NCI-H82 (cell line): ENCODE measurements around the gene TMED8.
"Not testable (repeated sequence)": the region's sequence is repeated elsewhere in the genome, so short reads cannot be mapped to it uniquely, and the experiment has no call there.

Experiments used
- DNase-seq: peaks from one replicate; lab custom pipeline; 2025; lab: John Stamatoyannopoulos, UW

Gene TMED8

DNA sequence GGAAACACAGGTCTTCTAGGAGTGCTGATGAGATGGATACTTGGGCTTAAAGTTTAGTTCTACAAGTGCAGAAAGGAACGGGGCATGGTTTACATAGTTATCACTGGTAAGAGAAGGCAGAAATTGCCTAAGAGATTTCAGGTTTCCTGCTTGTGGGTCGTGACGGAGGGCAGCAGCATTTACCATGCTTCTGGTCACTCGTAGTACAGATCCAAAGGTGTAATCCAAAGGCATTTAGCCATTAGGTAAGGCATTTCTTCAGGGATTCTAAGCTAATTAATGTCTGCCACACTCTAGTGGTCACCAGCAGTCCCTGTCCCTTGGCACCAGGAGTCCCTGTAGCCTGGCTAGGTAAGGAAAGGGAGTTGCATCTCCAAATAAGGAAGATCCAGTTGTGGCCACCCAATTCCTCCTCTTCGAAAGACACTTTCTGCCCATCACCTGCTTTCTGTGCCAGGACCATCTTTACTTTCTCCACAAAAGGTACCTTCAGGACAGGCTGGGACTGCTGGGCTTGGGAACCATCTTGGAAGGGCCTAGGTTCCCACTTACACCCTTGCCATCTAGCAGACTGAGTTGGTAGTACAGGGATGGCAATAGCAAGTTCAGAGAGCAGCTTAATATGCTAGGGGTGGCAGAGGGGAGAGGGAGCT lies 54.5 kb downstream of the TMED8 start:
- peak; percentile 5 for DNase-seq

DNA sequence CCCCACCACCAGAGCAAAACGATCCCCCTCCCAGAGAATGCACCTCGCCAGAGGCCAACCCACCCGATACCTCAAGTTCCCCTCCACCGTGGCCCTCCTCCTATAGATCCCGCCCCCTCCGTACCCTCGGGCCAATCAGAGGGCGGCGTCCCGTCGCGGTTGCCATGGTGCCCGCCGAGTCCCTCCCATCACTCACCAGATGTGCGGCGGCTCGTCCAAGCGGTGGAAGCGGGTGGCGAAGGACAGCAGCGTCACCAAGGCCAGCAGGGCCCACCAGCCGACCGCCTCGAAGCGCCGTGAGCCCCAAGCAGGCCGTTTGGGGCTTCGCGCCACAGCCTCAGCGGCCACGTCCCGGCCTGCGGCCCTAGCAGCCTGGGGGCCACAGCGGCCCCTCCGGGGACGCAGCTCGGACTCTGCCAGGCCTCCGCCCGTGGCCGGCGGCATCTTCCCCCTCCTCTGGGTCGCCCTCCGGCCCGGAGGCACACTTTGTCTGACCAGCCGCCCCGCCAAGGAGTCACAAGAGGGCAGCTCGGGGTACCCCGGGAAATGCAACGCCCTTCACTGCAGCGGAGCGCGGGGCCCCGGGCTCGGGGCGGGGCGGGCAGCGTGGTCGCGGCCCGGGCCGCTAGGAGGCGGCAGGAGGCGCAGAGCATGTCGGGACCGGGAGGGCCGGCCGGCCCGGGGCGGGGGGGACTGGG lies 56.5 kb downstream of the TMED8 start, which contains the start of gene POMT2:
Gene POMT2 (minus strand): TSS at position 646 of the 698 bp plus-strand sequence. CDS start 202 bp downstream, at position 444.
- peak; percentile 95 for DNase-seq

DNA sequence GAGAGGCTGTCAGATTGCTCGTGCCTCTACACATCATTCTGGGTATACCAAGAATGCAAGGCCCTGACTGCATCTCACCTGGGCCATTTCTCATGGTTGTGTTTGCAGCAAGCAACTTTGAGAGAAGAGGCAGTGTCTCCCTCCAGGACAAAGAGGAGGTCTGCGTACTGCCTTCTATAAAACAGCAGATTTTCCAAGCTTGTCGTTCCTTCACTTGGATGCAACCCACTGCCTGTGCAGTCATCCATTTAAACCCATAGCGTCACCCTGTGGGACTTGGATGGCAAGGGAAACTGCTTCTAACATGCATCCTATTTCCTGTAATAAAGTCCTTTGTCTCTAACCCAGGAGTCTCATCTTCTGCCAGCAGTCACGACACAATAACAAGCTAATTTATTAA lies 57.5 kb downstream of the TMED8 start:
- no peak for DNase-seq

DNA sequence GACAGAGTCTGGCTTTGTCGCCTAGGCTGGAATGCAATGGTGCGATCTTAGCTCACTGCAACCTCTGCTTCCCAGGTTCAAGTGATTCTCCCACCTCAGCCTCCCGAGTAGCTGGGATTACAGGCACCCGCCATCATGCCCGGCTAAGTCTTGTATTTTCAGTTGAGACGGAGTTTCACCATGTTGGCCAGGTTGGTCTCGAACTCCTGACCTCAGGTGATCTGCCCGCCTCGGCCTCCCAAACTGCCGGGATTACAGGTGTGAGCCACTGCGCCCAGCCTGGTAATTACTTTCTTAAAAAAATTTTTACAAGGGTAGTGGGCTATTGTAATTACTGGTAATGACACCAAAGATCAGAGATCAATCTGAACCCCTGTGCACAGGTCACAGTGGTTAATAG lies 58.1 kb downstream of the TMED8 start:
- not testable (repeated sequence) for DNase-seq

DNA sequence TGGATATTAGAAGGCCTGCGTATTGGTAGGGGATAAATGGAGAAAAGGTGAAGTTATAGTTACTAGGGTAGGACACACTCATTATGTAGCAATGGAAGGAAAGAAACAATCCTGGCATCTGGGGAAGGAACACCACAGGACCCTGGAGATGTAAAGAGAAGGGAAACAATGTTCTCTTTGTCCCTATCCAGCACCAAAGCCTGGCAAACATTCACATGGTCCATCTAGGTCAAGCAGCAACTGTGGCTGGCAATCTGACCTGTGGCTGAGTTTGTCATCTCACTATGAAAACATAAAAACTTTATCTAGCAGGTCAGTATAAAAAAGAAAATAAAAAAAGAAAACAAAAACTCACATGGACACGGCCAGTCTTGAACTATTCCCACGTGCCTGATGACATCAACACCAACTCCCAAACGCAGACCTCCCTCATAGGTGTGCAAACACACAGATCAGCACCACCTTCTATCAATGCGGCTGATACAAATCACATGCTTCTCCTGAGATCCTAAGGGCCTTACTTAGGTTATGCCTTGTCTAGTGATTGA lies 58.8 kb downstream of the TMED8 start:
- DNase-seq: no peak

DNA sequence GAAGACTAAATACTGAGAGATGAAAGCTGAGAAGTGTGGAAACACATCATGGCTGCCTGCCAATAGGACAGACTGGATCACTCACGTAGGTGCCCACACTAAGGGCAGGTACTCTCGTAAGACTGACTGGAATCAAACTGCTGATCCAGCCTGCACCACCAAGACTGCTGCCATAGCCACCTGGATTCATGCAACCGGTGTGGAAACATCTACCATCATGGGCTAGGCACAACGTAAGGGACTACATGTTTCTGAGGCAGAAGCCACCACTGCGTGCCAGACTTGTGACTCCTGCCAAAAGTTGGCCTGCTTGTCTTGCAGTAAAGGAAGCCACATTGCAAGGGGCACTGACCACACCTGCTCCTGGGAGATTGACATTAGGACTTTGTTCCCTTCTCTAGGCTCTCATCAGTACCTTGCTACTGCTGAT lies 60.0 kb downstream of the TMED8 start:
- no peak for DNase-seq

DNA sequence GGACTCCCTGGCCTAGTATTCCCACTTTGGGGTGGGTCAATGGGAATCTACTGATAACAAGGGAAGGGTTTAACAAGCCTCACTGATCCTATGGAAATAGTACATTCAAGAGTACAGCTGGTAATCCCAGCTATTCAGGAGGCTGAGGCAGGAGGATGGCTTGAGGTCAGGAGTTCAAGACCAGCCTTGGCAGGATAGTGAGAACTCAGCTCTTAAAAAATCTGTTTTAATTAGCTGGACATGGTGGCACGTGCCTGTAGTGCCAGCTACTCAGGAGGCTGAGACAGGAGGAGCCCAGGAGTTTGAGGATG lies 60.7 kb downstream of the TMED8 start:
- no peak for DNase-seq

DNA sequence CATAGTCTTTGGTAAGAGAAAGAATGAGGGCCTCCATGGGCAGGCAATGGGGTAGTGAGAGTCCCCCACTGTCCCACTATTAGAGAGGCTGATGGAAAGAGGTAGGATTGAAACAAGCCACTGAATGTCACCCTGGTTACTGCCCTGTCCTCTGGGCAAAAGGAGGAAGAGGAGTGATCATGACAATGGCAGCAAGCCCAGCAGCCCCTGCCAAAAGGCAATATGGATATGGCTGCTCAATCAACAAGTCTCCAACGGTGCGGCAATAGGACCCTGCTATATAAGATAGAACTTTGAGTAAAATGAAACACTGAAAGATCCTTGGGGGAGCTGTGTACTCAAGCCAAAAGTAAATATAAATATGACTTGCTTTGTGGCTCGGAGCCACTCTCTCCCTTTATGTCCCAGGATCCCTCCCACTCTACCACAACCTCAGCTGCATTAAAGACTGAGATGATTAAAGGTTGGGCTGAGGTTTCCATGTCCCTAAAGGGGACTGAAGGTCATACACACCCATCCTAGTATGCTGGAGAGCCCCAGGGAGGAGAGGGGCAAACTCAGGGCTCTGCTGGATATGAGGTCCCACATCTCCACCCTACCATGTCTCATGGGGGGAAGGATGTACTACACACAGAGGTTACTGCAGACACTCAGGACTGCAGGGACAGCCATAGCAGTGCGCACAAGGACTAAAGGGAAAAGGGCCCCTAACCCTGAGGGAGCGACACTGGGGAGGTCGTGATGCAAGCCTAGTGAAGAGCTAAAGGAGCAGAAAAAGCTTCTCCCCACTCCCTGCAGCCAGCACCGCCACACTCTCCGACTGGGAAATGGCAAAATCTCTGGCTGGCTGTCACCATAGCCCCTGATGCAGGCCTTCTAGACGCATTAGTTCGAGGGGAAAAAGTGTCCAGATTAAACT lies 62.1 kb downstream of the TMED8 start:
- peak; percentile 40 for DNase-seq

DNA sequence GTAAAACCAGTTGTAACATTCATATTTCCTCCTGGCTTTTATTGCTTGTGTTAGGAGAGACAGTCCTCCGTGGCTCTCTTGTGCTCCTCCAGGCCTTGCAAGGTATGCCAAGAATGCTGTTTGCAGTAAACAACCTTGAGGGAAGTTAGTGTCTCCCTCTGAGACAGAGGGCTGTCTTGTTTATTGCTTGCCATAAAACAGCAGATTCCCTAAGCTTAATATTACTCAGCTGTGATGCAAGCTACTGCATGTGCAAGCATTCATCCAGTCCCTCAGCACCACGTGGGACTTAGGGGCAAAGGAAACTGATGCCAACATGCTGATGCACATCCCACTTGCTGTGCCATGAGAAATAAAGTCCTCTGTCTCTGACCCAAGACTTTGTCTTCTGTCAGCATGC lies 62.9 kb downstream of the TMED8 start:
- no peak for DNase-seq

DNA sequence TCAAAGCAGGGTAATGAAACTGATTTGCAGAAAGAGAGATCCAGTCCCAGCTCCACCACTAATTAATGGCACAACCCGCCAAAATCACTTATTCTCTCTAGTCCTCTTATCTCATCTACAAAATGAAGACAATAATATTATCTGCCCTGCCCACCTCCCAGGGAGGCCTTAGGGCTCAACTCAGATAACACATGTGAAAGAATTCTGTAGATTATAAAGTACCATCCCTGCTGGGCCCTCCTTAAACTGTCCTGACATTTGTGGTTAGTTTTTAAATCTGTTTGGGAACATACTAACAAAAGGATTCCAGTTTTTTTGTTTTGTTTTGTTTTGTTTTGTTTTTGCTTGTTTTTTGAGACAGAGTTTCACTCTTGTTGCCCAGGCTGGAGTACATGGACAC lies 63.5 kb downstream of the TMED8 start:
- no peak for DNase-seq

DNA sequence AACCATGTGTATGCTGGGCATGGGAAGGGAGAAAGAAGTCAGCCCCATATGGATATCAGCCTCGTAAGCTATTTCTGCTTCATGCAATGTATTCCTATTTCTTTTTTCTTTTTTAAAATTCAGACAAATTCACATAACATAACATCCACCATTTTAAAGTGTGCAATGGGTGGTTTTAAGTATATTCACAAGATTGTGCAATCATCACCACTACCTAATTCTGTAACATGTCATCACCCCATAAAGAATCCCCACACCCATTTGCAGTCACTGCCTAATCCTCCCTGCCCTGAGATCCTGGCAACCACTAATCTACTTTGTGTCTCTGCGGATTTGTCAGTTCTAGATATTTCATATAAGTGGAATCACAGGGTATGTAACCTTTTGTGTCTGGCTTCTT lies 65.7 kb downstream of the TMED8 start:
- peak; percentile 85 for DNase-seq

DNA sequence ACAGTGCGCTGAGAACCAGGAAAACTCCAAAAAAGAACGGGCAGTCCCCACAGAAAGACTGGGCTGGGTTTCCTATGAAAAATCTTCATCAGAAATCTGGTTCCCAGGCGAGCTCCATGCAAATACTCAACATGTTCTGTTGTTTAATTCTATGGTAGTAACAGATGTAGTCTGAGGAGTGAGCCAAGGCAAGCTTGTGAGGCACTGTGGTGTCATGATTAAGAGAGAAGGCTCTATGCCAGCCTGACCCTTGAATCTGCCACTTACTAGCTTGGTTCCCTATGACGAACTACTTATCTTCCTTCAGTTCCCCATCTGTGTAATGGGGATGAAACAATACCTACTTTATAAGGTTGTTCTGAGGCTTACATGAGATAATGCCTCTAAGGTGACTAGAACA lies 66.9 kb downstream of the TMED8 start:
- peak; percentile 26 for DNase-seq

DNA sequence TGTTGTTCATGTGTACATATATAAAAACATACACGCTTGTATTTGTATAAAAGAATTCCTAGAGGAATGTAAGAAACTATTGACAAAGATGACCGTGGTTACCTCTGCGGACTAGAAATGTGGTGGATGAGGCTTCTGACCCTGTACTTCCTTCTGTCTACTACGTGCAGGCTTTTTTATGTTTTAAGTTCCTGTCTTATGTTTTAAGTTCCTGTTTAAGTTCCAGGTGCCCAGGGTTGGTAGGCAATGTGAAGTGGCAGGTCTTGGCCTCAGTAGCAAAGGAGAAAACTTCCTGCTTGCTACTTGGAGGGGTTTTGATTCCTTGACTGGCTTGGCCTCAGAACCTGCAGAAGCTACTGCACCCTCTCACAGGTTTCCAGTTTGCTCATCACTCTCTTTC lies 67.8 kb downstream of the TMED8 start:
- no peak for DNase-seq

DNA sequence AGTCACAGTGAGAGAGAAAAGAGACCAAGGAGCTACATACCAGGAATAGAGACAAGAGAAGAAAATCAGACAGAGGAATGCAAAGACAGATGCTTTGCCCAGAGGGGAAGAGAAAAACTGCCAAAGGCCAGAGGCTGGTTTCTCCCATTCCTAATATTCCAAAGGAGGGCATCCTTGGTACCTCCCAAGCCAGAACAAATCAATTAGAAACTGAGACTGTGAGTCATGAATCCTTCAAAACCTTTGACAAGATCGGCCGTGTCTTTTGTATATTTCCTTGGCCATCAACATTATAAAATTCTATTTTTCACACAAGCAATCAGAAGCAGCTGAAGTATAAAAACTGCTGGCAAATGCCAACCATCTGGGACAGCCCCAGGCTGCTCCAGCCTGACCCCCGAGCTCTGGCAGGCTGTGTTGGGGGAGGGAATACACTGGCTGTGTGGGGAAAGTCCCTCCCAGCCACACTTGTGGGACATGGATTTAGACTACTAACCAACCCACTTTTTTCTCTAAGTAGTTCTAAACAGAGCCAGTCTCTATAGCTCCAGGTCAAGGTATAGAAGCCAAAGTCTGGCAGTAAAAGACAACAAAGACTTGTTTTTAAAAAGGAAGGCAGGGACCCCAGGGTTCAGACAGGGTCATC lies 69.9 kb downstream of the TMED8 start:
- DNase-seq: peak; percentile 57

DNA sequence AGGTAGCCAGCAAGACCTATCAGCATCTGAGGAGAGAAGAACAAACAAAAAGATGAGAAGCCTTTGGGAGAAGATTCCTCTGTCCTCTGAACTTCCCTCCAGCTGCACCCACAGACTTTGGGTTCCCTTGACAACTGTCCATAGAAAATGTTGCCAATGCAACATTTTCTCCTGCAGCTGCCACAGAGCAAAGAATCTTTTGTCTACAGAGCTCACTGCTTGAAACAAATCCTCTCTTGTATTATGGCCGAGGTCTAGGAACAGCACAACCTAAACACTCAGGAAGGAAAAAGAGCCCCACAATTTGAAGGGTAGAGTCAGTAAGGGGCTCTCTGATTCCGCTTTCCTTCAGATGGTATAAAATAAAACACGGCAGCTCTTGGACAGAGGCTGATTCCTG lies 70.5 kb downstream of the TMED8 start:
- no peak for DNase-seq

DNA sequence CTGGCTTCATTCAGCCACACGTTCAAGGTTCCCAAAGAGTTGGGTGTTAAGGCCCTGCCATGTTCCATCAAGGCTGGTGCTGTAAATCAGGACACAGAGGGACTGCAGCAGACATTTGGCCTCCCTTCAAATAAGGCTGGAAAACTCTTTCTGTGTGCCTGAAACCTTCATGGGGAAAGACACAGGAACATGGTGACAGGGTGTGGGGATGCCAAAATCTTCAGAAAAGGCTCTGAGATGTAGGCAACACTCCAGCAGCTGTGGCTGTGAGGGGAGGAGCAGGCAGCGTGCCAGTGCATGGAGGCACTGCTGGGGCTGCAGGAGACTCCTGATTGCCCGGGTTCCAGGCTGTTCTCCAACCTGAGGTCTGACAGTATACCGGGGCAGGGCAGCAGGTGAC lies 71.2 kb downstream of the TMED8 start:
- no peak for DNase-seq

DNA sequence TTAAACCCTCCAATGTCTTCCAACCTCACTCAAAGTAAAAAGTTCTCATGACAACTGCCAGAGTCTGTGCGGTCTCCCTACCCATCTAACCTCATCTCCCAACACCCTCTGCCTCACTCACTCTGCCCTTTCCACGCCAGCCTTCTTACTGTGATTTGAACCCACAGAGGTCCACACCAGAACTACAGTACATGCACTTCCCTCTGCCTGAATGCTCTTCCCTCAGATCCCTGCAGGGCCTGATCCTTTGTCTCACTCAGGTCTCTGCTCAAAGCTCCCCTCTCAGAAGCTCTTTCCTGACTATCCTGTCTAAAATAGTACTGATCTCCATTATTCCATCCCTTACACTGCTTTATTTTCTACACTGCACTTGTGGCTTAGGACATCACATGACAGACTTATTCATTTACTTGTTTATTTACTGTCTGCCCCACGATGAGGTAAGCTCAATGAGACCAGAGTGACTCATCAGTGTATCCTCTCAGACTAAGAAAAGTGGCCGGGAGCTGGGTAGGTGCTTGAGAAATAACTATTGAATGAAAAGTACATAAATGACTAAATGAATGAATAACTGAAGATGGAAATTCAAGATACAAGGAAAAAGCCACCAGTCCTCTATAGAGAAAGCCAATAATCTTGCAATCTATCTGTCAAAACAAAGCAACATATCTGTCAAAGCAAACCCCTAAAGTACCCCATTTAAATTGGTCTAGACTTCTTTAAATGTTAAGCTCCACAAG lies 73.3 kb downstream of the TMED8 start:
- peak; percentile 83 for DNase-seq

DNA sequence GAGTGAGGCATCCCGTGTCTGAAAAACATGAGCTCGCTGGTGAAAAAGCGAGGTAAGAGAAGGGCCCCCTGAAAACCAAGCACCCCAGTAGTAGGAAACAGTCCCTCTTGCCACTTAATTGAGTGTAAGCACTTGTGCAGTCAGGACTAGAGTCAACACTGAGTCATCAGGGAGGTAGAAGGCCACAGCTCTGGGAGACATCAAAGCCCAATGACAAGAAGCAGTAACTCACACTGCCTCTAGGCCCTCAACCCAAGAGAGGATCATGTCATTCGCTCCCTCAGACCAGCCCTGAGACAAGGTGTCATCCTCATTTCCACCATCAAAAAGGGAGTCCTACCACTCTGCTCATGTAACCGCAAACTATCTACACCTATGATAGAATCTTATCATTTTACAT lies 74.0 kb downstream of the TMED8 start:
- peak; percentile 86 for DNase-seq

DNA sequence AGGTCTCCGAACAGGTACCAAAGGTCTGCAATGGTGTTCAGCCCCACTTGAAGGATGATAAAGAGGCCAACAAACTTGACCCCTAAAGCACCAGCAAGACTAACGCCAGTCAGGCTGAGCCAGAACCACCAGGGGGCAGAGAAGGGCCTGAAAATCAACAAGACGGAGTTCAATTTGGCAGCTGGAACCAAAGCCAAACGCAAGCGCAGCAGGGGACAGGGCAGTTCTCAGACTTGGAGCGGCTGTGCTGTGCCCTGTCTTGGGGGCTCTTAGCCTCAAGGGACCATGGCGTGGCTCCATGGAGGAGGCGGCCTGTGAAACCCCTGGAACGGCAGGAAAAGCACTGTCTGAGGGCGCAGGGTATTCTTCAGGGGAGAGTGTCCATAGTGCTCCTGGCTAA lies 75.8 kb downstream of the TMED8 start:
- peak; percentile 87 for DNase-seq

DNA sequence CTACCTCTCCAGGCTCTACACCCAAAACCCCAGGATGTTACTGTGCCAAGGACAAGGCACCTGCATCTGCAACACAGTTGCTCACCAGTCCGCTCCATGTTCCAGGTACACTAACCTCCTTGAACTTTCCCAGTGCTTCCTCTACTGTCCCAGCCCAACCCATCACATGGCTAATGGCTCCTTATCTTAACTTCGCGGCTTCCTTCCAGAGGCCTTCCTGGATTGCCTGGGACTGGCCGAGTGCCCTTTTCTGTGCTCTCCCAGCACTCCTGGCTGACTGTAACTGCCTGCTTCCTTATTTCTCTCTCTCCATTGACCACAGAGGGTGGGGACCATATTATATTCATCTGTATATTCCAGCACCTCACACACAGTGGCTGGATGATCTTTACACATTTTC lies 77.1 kb downstream of the TMED8 start:
- no peak for DNase-seq

DNA sequence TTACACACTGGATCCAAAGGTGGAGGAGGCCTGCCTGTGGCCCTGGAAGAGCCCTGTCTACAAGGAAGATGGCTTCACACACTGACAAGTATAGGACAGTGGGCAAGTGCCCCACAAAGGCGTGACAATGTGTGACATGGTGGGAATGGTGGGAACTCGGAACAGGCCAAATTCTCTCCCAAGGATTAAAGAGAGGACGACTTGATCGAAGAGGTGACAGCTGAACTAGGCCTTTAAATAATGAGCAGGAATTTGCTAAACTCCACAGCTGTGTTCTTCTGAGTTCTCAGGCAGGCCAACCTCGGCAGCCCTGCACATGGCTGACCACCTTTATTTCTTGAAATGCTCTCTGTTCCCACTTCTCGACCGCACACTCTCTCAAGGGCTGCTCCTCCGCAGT lies 80.0 kb downstream of the TMED8 start:
- no peak for DNase-seq
